HEK293 (cell line): ENCODE data around the gene LUZP2.

Source experiments
- CTCF ChIA-PET: fragments of 350-600 bp; formaldehyde crosslinking; extraction: SDS; loops from one replicate; lab custom pipeline; 2021; ENCODE audit warnings: antibody characterized with exemption; lab: Yijun Ruan, JAX
- POLR2A ChIA-PET: fragments of 300-600 bp; formaldehyde crosslinking; extraction: SDS; loops from one replicate; lab custom pipeline; 2020; ENCODE audit warnings: antibody characterized with exemption, inconsistent platforms; lab: Yijun Ruan, JAX
- H3K27ac ChIP-seq: fragments of 200-500 bp; sonication (Bioruptor generic); 2 replicates; pipeline ENCODE4 v1.5.1; 2014; ENCODE audit warnings: low read depth, low read length, control low read depth, inconsistent platforms; ENCODE audit errors: extremely low read depth
- H3K36me3 ChIP-seq, 2 experiments: fragments of 200-500 bp in 1 of 2; sonication (Bioruptor generic) in 1 of 2; 1 replicate in 1 of 2; 2 replicates in 1 of 2; pipeline ENCODE4 v1.5.1; 2014 to 2017; ENCODE audit warnings: inconsistent platforms in 2 of 2, low read length in 2 of 2; ENCODE audit not compliant: control insufficient read depth in 2 of 2, insufficient read depth in 1 of 2
- H3K4me1 ChIP-seq: fragments of 200-500 bp; sonication (Bioruptor generic); 2 replicates; pipeline ENCODE4 v1.5.1; 2014; ENCODE audit warnings: mild to moderate bottlenecking, low read length, inconsistent platforms; ENCODE audit not compliant: control insufficient read depth, insufficient read depth
- H3K4me3 ChIP-seq: 2 replicates; pipeline ENCODE4 v1.5.1; 2011; ENCODE audit warnings: low read depth, mild to moderate bottlenecking, control low read depth, low read length, moderate library complexity
- H3K9me3 ChIP-seq: fragments of 200-500 bp; sonication (Bioruptor generic); 2 replicates; pipeline ENCODE4 v1.5.1; 2014; ENCODE audit warnings: low read depth, low read length, inconsistent platforms; ENCODE audit not compliant: control insufficient read depth, insufficient read depth
- FEZF1 ChIP-seq: fragments of 450-650 bp; formaldehyde crosslinking; IDR thresholded peaks from 2 replicates; pipeline ENCODE4 v1.5.1; 2016; ENCODE audit warnings: missing biosample characterization, missing genetic modification characterization
- GLI4 ChIP-seq: fragments of 450-650 bp; formaldehyde crosslinking; IDR thresholded peaks from 2 replicates; pipeline ENCODE4 v1.5.1; 2016; ENCODE audit warnings: missing biosample characterization, missing genetic modification characterization
- MZF1 ChIP-seq: fragments of 450-650 bp; formaldehyde crosslinking; IDR thresholded peaks from 2 replicates; pipeline ENCODE4 v1.5.1; 2017; ENCODE audit warnings: missing biosample characterization, missing genetic modification characterization, borderline replicate concordance
- PRDM6 ChIP-seq: fragments of 450-650 bp; formaldehyde crosslinking; IDR thresholded peaks from 2 replicates; pipeline ENCODE4 v1.5.1; 2017; ENCODE audit warnings: missing biosample characterization, missing genetic modification characterization
- REPIN1 ChIP-seq: fragments of 450-650 bp; formaldehyde crosslinking; IDR thresholded peaks from 2 replicates; pipeline ENCODE4 v1.5.1; 2017; ENCODE audit warnings: missing biosample characterization, missing genetic modification characterization, low read depth
- ZBTB44 ChIP-seq: fragments of 450-650 bp; IDR thresholded peaks from 2 replicates; pipeline ENCODE4 v1.5.1; 2018; ENCODE audit warnings: missing biosample characterization, mild to moderate bottlenecking, missing genetic modification characterization
- ZBTB49 ChIP-seq: fragments of 450-650 bp; formaldehyde crosslinking; IDR thresholded peaks from 2 replicates; pipeline ENCODE4 v1.5.1; 2016; ENCODE audit warnings: missing biosample characterization, missing genetic modification characterization, low read depth
- ZNF148 ChIP-seq: fragments of 450-650 bp; formaldehyde crosslinking; IDR thresholded peaks from 2 replicates; pipeline ENCODE4 v1.5.0; 2017; ENCODE audit warnings: missing biosample characterization, missing genetic modification characterization, borderline replicate concordance
- ZNF174 ChIP-seq: fragments of 450-650 bp; formaldehyde crosslinking; IDR thresholded peaks from 2 replicates; pipeline ENCODE4 v1.5.0; 2017; ENCODE audit warnings: missing biosample characterization, mild to moderate bottlenecking, missing genetic modification characterization
- ZNF211 ChIP-seq: fragments of 450-650 bp; formaldehyde crosslinking; IDR thresholded peaks from 2 replicates; pipeline ENCODE4 v1.5.1; 2016; ENCODE audit warnings: low read depth, missing biosample characterization, missing genetic modification characterization
- ZNF311 ChIP-seq: fragments of 450-650 bp; formaldehyde crosslinking; IDR thresholded peaks from 2 replicates; pipeline ENCODE4 v1.5.1; 2017; ENCODE audit warnings: missing biosample characterization, missing genetic modification characterization, borderline replicate concordance
- ZNF366 ChIP-seq: fragments of 450-650 bp; formaldehyde crosslinking; conservative IDR thresholded peaks from 2 replicates; pipeline ENCODE4 v1.5.1; 2016; ENCODE audit warnings: missing biosample characterization, missing genetic modification characterization
- ZNF488 ChIP-seq: fragments of 450-650 bp; formaldehyde crosslinking; IDR thresholded peaks from 2 replicates; pipeline ENCODE4 v1.5.1; 2016; ENCODE audit warnings: missing biosample characterization, missing genetic modification characterization
- ZNF548 ChIP-seq: fragments of 450-650 bp; formaldehyde crosslinking; IDR thresholded peaks from 2 replicates; pipeline ENCODE4 v1.5.1; 2016; ENCODE audit warnings: missing biosample characterization, missing genetic modification characterization
- ZNF621 ChIP-seq: fragments of 450-650 bp; formaldehyde crosslinking; IDR thresholded peaks from 2 replicates; pipeline ENCODE4 v1.5.1; 2017; ENCODE audit warnings: missing biosample characterization, missing genetic modification characterization
- ZNF639 ChIP-seq: fragments of 450-650 bp; formaldehyde crosslinking; IDR thresholded peaks from 2 replicates; pipeline ENCODE4 v1.5.1; 2016; ENCODE audit warnings: missing biosample characterization, missing genetic modification characterization
- ZSCAN18 ChIP-seq: fragments of 450-650 bp; formaldehyde crosslinking; IDR thresholded peaks from 2 replicates; pipeline ENCODE4 v1.5.1; 2016; ENCODE audit warnings: missing biosample characterization, missing genetic modification characterization
- ZSCAN30 ChIP-seq: fragments of 450-650 bp; IDR thresholded peaks from 2 replicates; pipeline ENCODE4 v1.5.1; 2018; ENCODE audit warnings: missing biosample characterization, mild to moderate bottlenecking, missing genetic modification characterization, moderate library complexity

The LUZP2 gene

GRCh38 chr11:24589064-24589463 is 92.2 kb downstream of the LUZP2 start (continued):
- TF ChIP-seq ZNF311 (tag by site-specific recombination) (no peak), ZBTB44 (no peak), FEZF1 (no peak), ZNF639 (no peak)

GRCh38 chr11:24591283-24591682 is 94.4 kb downstream of the LUZP2 start:
- ChIA-PET CTCF (no interaction called here), POLR2A (no interaction called here)
- no peaks in the 10 kb centered on the region for H3K4me1 ChIP-seq
- H3K27ac ChIP-seq: no peak overlapping the region
- no peaks in the 10 kb centered on the region for H3K9me3 ChIP-seq
- no peak overlapping the region for H3K4me3 ChIP-seq
- TF ChIP-seq ZNF148 (no peak), ZNF621 (no peak), ZNF488 (tag by site-specific recombination) (no peak), ZNF211 (tag by site-specific recombination) (no peak), ZNF174 (tag by site-specific recombination) (no peak), REPIN1 (tag by site-specific recombination) (no peak), ZSCAN30 (tag by site-specific recombination) (no peak), ZNF366 (tag by site-specific recombination) (no peak), ZNF548 (tag by site-specific recombination) (no peak)
- TF ChIP-seq, all 188 proteins: peak for 0
- H3K36me3 ChIP-seq: no peaks in the 10 kb centered on the region

- Histone ChIP-seq H3K27ac (no peak overlapping the region), H3K4me3 (no peak overlapping the region), H3K4me1 (no peaks in the 10 kb centered on the region), H3K36me3 (no peaks in the 10 kb centered on the region), H3K9me3 (no peaks in the 10 kb centered on the region)
- ChIA-PET POLR2A (no interaction called here), CTCF (no interaction called here)
- TF ChIP-seq GLI4 (tag by site-specific recombination) (no peak), PRDM6 (tag by site-specific recombination) (no peak), ZSCAN18 (tag by site-specific recombination) (no peak), ZBTB49 (tag by site-specific recombination) (no peak), MZF1 (tag by site-specific recombination) (no peak)
Observed at GRCh38 chr11:24592360-24592759, 95.5 kb downstream of the LUZP2 start.
